Hematopoietic multipotent progenitor cell (in vitro differentiated cells): Measurements from ENCODE around the gene BCKDHA. TPM values are rescaled to one million over a fixed set of nuclear protein-coding genes. Genes with fewer than 3 reads are reported as not detected.
"Not testable (repeated sequence)": the region's sequence is repeated elsewhere in the genome, so short reads cannot be mapped to it uniquely, and the experiment has no call there.

Experiments used
- DNase-seq, 3 donors: peaks; one replicate each; pipeline ENCODE4 v3.0.0-alpha.2; 2011 to 2015; ENCODE audit warnings: low read depth in 2 of 3, low spot score in 2 of 3
- total RNA-seq: library from RNA; depleted of rRNA; stranded (reverse); fragments of >200 nt; gene quantifications from one replicate; pipeline ENCODE4 v1.2.3, GENCODE V29; 2012

BCKDHA gene
- total RNA-seq, 1 donor, result 139 TPM

DNA sequence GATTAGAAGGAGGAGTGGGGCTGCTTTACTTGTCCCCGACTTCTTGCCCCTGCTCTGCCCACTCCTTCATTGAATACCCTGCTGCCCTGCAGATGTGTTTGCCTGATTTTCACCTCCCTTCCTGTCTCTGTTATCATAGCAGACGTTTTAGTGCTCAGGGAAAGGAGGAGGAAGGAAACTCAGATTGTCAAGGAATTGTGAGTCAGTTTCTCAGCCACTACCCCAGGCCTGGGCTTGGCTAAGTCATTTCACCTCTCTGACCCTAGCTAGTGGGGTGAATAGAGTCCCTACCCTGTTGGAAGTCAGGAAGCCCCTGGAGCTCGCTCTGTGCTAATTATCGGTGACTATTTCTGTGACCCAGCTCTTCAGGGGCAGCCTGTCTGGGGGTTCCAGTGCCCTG is 3.9 kb downstream of the BCKDHA start:
- DNase-seq, result no peak

DNA sequence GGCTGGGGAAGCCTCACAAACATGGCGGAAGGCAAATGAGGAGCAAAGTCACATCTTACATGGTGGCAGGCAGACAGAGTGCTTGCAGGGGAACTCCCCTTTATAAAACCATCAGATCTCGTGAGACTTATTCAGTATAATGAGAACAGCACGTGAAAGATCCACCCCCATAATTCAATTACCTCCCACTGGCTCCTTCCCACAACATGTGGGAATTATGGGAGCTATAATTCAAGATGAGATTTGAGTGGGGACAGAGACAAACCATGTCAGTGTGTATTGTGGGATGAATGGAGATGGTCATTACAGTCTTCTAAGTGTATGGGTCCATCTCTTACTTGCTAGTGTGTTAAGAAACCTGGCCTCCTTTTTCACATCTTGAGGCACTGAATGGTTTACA is 4.4 kb downstream of the BCKDHA start:
- no peak for DNase-seq

DNA sequence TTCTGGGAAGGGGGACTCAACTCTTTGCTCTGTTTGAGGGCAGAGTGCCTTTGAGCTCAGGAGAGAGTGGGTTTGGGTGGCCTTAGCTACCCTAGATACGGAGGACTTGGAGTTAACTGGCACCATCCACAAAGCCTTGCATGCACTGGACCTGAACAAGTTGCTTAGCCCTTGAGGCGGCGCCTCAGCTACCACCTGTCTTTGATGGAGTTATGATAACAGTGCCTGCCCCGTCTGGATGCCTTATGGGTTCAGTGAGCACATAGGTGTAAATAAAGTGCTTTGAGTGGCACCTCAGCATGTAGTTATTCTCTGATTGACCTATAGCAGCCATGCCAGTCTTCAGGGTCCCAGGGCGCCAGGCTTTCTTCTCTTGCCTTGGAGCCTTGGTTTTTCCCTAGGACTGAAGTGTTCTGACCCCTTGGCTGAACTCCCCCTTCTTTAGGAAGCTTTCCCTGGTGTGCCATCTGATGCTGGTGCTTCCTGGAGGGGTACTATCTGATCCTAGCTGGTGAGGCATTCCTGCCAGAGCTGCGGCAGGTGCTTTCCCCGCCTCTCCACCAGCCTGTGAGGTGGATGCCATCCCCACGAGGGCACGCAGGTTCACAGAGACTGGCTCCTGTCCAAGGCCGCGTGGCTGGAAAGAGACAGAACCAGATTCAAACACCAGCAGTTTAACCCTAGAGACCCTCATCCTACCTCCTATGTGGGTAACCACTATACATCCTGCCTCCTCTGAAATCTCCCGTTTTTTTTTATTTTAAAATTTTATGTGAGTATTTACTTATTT is 5.8 kb downstream of the BCKDHA start:
- no peak for DNase-seq

DNA sequence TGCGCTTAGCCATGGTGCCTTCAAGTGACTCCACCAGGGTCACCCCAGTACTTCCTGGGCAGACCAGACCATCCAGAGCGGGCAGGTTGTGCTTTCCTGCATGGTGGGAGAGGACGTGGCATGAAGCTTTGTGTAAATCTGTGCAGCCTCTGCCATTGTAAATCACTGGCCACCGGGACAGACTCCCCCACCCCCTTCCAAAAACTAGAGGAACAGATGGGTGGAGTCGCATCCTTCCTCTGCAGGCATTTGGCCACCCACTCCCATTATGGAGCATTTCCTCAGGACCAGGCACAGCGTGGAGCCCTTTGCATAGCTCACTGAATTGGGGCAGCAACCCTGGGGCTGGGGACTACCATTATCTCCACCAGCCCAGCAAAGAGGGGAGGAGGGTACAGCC is 8.2 kb downstream of the BCKDHA start:
- DNase-seq, result no peak

DNA sequence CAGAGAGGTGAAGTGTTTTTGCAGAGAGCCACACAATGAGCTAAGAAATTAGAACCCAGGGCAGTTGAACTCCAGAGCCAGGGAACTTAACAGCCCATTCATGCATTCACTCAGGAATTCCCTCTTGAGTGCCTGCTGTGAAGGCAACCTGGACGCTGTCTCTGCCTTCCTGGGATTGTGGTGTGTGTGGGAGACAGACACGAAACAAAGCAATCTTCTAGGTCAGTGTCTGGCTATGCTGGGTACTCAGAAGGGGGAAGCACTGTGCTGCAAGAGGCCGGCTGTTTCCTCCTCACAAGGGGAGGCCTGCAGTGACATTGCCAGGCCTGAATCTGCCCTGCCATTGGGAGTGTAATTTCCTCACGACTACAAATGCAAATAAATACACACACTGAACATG is 9.7 kb downstream of the BCKDHA start:
- DNase-seq, result no peak

DNA sequence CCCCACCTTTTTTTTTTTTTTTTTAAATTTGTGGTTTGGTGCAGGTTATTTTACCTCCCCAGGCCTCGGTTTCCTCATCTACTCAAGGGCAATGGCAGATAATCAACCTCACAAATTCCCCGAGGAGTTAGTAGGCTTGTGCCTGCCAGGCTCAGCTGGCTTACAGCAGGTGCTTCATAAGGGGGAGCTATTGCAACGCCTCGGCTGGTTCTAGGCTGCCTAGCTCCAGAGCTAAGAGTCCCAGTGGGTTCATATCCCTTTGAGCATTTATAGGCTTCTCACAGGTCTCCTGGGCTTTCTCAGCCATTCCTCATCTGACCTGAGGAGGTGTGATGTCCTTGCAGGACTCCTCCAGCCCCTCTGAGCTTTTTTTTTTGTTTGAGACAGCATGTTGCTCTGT is 10.6 kb downstream of the BCKDHA start:
- DNase-seq, result no peak

DNA sequence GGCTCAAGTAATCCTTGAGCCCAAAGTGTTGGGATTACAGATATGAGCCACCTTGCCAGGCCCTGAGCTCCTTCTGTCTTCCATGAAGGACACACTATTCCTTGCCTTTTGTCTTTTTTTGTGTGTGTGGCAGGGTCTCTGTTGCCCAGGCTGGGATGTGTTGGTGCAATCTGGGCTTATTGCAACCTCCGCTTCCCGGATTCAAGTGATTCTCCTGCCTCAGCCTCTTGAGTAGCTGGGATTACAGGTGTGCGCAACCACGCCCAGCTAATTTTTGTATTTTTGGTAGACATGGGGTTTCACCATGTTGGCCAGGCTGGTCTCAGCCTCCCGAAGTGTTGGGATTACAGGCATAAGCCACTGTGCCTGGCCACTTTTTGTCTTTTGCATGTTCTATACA is 11.2 kb downstream of the BCKDHA start:
- DNase-seq, result not testable (repeated sequence)

DNA sequence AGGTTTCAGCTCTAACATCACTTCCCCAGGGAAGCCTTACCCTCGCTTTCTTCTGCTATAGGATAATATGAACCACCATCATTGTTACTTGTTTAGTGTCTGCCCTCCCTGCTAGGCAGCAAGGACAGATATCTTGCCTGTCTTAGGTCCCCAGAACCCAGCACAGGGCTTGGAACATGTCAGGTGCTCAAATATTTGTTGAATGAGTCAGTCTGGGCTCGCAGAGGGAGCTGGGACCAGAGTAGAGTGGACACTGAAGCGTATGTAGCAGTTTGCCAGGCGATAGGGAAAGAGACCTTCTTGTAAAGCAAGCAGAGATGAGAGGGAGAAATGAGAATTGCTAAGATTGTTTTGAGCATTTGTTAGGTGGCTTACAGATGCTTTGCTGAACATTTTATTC is 11.7 kb downstream of the BCKDHA start:
- DNase-seq, result no peak

DNA sequence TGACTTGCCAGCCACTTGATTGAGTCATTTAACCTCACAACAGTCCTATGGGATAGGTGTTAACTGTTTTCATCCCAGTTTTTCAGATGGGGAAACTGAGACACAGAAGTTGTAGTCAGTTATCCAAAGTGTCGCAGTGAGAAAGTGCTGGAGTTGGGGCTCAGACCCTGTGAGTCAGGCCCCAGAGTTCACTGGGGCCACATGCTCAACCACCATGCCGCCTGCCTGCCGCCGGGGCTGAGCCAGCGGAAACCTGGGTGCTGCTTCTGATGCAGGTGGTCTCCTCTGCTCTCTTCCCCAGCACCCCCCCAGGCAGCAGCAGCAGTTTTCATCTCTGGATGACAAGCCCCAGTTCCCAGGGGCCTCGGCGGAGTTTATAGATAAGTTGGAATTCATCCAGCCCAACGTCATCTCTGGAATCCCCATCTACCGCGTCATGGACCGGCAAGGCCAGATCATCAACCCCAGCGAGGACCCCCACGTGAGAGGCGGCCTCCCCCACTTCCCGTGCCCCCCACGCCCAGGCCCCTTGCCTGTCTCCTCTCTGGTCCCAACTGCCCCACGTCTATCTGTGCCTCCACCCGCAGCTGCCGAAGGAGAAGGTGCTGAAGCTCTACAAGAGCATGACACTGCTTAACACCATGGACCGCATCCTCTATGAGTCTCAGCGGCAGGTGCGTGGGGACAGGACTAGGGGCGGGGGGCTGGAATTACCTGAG is 12.9 kb downstream of the BCKDHA start:
- DNase-seq, result no peak

DNA sequence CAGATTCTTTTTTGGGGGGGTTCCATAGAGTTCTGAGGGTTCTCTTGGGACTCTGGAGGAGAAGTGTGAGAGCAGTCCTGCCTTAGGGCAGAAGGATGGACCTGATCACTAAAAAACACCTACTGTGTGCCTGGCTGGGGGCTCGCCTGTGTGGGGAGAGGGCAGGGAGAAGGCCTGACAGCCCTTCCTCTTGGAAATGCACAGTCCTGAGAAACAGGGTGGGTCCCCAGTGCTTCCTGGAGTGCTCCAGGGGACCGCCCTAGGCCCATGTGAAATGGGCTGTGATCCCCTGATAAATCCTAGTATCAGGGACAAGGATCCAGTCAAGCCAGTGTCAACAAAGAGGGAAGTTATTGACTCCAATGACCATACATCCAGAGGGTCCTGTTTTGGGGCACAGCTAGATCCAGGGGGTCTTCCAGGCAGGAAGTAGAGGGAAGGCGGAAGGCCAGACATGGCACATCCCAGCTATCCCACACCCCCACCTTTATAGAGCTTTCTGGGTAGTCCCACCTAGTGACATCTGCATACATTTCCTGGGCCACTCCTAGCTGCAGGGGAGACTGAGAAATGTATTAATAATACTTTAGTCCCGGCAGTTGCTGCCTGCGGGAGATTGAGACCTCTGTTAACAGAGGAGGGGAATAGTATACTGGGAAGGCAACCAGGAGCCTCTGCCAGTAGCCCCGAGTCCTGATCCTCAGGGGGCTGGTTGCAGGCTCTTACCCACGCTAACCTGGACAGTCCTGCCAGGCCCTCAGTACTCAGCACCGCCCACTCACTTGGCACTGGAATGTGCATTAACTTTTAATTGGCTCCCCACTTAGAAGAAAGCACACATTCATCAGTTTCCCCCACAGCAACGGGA is 13.7 kb downstream of the BCKDHA start:
- DNase-seq, result no peak

DNA sequence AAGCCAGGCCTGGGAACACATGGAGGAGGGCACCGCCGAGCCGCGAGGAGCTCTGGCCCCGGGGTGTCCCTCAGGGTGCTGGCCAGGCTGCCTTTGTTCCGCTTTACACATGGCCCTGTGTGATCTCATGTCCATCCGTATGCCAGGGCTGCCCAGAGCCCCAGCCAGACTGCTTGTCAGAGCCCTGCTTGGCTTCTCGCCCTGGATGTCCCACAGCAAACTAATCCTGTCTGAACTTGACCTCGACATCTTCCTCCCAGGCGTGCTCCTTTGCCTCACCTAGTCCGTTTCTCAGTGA is 14.3 kb downstream of the BCKDHA start:
- DNase-seq, result no peak

DNA sequence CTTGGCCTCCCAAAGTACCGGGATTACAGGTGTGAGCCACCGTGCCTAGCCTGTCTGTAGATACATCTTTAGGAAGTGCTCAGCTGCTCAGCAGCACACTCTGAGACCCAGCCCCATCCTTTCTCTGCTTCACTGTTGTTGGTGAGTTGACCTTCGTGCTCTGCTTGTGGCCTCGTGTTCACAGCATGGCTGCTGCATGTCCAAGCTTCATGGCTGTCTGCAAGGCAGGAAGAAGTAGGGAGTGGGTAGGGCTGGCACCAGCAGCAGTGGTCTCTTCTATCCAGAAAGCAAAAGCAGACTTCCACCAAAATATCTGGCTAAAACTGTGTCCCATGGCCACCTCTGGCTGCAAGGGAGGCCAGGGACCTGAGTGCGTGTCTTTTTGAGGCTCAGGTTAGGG is 15.3 kb downstream of the BCKDHA start:
- DNase-seq, result no peak

DNA sequence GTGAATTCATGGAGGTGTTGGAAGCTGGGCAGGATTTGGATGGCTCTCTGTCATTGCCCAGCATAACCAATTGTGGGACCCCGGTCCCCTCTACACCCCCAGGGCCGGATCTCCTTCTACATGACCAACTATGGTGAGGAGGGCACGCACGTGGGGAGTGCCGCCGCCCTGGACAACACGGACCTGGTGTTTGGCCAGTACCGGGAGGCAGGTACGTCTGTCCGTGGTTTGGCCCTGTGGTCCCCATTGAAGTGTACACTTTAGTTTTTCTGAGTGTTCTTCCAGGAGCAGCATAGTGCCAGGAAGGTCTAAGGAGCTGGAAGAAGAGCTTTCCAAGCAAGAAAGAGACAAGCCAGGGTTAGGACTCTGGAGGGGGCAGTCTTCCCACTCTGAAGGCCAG is 16.3 kb downstream of the BCKDHA start:
- no peak for DNase-seq

DNA sequence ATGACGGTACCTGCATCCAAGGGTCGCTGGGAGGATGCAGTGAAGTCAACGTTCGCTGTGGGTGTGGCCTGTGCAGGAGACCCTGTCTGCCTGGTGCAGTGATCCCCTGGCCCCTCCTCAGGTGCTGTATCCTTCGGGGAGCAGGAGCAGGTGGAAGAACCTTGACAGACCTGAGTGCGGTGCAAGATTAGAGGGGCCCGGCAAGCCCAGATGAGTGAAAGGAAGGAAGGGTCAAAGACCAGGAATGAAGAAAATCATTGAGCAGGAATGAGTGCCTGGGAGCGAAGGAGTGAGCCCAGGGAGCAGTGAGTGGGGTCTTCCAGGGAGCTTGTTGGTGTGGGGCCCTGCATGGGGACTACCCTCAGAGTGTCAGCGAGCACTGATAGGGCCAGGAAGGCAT is 16.8 kb downstream of the BCKDHA start:
- DNase-seq, result no peak

DNA sequence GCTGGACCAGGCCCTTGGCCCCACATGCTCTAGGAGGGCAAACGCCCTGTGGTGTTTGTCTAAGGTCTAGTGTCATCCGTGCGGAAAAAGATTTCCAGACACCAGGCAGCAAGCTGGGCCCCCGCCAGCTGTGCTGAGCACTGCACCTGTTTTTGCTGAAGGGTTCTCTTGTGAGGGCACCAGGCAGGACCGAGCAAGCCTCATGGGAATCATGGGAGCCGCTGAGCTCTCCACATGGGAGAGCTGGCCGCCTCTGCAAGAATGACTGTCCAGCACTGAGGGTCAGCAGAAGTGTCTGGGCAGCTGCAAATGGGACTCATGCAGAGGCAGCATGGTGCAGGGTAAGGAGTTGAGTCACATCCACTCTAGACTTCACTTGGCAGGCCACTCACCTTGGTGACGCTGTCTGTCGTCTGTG is 17.5 kb downstream of the BCKDHA start:
- no peak for DNase-seq

DNA sequence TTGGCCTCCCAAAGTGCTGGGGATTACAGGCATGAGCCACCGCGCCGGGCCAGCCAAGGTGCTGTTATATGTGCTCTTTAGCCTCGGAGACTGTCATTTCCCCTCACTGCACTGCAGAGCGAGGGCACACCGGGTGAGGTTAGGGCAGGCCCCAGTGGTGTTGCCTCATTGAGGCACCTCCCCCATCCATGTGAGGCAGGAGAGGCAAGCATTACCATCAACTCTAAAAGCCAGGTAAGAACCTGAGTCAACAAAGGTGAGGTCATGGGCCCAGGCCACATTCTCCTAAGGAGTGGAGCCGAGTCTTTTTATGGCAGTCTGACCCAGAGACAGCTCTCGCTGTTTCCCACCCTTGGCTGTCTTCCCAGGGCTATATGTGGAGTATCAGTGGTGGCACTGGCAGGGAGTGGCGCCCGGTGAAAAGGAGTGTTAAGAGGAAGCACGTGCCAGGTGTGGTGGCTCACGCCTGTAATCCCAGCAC is 18.6 kb downstream of the BCKDHA start:
- DNase-seq, result no peak

DNA sequence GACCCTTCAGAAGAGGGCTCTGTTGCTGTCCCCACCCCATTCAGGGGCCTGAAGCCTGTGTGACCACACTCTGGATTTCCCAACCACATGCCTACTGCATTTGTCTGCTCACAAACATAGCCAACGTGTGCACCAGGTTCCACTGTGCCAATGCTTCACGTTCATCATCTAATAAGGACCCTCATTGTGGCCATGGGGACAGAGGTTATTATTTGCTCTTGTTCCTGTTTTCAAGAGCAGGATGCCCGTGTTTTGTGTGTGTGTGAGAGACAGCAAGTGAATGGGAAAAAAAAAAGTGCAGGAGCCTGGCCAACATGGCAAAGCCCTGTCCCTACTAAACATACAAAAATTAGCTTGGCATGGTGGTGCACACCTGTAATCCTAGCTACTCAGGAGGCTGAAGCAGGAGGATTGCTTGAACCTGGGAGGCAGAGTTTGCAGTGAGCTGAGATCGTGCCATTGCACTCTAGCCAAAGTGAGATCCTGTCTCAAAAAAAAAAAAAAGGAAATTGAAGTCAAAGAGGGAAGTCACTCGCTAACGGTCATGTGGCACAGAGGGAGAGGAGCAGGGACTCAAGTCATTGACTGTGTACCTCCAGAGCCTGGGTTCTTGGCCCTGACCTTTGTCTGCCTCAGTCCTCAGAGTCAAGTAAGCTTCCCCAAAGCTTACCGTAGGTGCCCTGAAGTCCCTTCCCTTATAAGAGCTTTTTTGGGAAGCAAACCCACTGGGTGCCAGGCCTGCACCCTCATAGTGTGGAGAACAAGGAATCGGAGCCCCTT is 22.7 kb downstream of the BCKDHA start:
- peak in 2 of 3 donors; percentile 50 to 72 for DNase-seq

DNA sequence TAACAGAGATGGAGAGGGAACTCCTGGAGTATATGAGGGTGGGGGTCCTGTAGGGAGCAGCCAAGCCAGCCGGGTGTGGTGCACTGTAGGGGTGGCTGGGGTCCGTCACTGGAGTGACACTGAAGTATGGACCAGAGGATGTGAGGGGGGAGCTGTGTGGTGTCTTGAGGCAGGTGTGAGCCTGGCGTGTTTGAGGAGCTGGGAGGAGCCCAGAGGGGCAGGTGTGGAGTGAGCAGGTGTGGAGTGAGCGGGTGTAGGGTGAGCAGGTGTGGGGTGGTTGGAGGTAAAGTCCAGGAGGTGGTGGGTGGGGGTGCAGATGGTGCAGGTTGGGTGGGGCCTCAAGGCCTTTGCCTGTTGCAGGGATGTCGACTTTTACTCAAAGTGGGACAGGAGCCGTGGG is 23.7 kb downstream of the BCKDHA start:
- DNase-seq, result no peak

DNA sequence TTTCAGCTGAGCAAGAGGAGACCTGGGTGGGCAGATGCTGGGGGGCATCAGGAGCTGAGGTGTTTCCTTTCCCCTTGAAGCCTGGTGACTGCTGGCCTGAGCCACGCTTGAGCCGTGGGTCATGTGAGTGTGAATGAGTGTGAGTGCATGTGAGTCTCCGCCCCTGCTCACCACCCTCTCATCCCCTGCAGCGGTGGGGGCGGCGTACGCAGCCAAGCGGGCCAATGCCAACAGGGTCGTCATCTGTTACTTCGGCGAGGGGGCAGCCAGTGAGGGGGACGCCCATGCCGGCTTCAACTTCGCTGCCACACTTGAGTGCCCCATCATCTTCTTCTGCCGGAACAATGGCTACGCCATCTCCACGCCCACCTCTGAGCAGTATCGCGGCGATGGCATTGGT is 24.4 kb downstream of the BCKDHA start:
- no peak for DNase-seq

DNA sequence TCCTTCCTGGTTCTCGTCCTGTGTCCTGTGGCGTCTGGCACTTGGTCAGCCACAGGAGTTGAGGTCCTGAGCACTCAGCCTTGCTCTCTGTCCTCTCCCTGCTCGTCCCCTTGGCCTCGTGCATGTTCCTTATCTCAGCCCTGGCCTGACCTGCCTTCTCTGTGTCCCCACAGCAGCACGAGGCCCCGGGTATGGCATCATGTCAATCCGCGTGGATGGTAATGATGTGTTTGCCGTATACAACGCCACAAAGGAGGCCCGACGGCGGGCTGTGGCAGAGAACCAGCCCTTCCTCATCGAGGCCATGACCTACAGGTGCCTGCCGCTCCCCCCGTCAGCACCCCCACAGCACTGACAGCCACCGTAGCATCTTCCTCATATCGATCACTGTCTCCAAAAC is 24.8 kb downstream of the BCKDHA start:
- DNase-seq, result no peak

DNA sequence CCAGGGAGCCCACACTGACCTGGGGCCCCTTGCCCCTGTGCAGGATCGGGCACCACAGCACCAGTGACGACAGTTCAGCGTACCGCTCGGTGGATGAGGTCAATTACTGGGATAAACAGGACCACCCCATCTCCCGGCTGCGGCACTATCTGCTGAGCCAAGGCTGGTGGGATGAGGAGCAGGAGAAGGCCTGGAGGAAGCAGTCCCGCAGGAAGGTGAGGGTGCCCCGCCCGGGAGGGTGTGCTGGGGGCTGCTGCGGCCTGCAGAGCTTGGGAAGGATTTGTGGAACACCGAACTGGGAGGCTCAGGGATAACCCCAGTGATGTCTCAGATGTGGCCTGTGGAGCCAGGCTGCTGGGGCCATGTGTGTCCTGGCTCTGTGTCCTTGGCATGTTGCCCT is 25.3 kb downstream of the BCKDHA start:
- DNase-seq, result no peak
